ENCODE data around the gene STAT3. TPM values are rescaled to one million over a fixed set of nuclear protein-coding genes. Genes with fewer than 3 reads are reported as not detected.

Gene STAT3
- total and polyA plus RNA-seq, 2 donors (not counting 1 experiment from before 2014, with no cell fraction given), result 50.1 to 140 TPM

DNA sequence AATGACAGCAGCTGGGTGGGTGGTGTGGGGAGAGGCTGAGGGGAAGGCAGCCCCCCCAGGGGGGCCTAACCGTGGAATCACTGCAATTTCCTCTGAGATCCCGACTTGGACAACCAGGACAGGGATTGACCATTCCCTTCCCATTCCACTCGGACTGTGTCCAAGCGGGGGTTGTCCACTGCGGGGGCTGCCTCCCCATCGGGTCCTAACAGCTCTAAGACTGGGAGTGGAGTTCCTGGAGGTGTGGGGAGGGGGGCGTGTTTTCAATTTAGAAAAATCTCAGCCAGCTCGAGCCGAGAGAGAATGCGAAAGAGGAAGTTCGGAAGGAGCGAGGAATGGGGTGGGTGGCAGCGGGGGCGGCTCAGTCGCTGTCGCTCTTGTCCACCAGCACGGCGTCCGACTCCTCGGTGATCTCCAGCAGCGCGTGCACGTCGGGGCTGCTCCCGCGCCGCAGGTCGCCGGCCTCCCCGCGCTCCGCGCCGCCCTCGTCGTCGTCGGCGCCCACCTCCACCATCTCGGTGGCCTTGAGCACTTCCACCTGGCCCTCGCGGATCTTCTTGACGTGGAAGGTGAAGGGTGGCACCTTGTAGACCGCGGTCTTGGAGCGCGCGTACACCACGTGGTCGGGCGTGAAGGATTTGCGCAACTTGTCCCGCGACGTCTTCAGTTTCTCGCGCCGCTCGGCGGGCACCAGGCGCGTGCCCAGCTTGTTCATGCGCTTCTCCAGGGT is 16.2 kb upstream of the STAT3 start:
- no peak overlapping the region for H2AFZ ChIP-seq (ENCODE audit: insufficient read depth, low read depth, low read length, poor library complexity, severe bottlenecking)
- POLR2A ChIA-PET, result no interaction called here
- no peak overlapping the region for H3K27ac Mint-ChIP-seq

DNA sequence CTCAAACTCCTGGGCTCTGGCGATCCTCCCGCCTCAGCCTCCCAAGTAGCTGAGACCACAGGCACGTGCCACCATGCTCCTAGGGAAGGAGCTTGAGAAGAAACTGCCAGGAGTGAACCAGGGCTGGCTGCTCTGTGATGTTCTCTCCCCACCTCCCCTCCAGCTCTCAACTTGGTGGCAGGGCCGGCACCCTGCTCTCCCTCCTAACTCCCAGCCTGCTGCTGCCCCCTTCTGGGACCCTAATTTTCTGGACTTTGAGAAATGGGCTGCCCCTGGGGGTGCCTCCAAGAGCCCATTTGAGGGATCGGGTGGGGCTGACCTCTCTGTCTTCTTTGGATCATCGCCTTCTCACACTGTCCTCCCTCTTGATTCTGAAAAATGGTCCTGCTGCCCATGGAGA is 14.9 kb upstream of the STAT3 start:
- Histone ChIP-seq H2AFZ (ENCODE audit: insufficient read depth, low read depth, low read length, poor library complexity, severe bottlenecking) (no peak overlapping the region), H3K4me2 (replicated peaks; ENCODE audit: low read depth, low read length, poor library complexity, severe bottlenecking) (no peak overlapping the region), H3K4me1 (ENCODE audit: control insufficient read depth in 2 of 2, insufficient read depth in 2 of 2, low read length in 2 of 2) (peaks cover 2 to 16% of the 10 kb centered on the region in 2 donors), H4K20me1 (ENCODE audit: control insufficient read depth, insufficient read depth, low read length, poor library complexity, severe bottlenecking) (no peaks in the 10 kb centered on the region), H3K27ac (ENCODE audit: low read length in 2 of 2) (no peak overlapping the region), H3K9ac (ENCODE audit: low read length) (no peak overlapping the region), H3K79me2 (ENCODE audit: control insufficient read depth, insufficient read depth, low read length) (no peaks in the 10 kb centered on the region), H3K36me3 (replicated peaks in 1 of 2; ENCODE audit: control extremely low read depth in 1 of 2, control insufficient read depth in 1 of 2, extremely low read depth in 1 of 2, insufficient read depth in 2 of 2, low read length in 1 of 2) (no peaks in the 10 kb centered on the region), H3K9me3 (ENCODE audit: control extremely low read depth in 1 of 3, control insufficient read depth in 2 of 3, insufficient read depth in 1 of 3, low read length in 2 of 3) (no peaks in the 10 kb centered on the region), H3K4me3 (ENCODE audit: control extremely low read depth in 1 of 5, extremely low read depth in 1 of 5, insufficient read depth in 1 of 5, low read depth in 2 of 5, low read length in 4 of 5) (no peak overlapping the region), H3K27me3 (replicated peaks in 1 of 4; ENCODE audit: control extremely low read depth in 1 of 4, control insufficient read depth in 3 of 4, insufficient read depth in 4 of 4, low read length in 3 of 4) (peaks cover 0 to 10% (median 0%) of the 10 kb centered on the region in 4 experiments)
- Mint-ChIP-seq H3K9me3 (ENCODE audit: insufficient read depth) (no peaks in the 10 kb centered on the region), H3K27me3 (no peaks in the 10 kb centered on the region), H3K27ac (no peak overlapping the region), H3K4me3 (no peak overlapping the region), H3K4me1 (peaks cover 13% of the 10 kb centered on the region)
- ATAC-seq (ENCODE audit: low read depth) (no peak), DNase-seq (peak; percentile 40)
- ChIA-PET POLR2A (interaction anchor here (0.5 kb wide), 1 partner anchor 1667 kb away, joined by 3 read pairs; no protein-coding TSS in a partner anchor), CTCF (interaction anchor here (0.5 to 10.7 kb wide), 13 partner anchors 10 to 136 kb away, joined by 3 to 546 read pairs (median 4); partner anchors contain the start of genes CAVIN1 and STAT3)
- TF ChIP-seq, protein P1, sequence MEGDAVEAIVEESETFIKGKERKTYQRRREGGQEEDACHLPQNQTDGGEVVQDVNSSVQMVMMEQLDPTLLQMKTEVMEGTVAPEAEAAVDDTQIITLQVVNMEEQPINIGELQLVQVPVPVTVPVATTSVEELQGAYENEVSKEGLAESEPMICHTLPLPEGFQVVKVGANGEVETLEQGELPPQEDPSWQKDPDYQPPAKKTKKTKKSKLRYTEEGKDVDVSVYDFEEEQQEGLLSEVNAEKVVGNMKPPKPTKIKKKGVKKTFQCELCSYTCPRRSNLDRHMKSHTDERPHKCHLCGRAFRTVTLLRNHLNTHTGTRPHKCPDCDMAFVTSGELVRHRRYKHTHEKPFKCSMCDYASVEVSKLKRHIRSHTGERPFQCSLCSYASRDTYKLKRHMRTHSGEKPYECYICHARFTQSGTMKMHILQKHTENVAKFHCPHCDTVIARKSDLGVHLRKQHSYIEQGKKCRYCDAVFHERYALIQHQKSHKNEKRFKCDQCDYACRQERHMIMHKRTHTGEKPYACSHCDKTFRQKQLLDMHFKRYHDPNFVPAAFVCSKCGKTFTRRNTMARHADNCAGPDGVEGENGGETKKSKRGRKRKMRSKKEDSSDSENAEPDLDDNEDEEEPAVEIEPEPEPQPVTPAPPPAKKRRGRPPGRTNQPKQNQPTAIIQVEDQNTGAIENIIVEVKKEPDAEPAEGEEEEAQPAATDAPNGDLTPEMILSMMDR (IDR thresholded peaks at IDR 0.05), result no peak
- no peak for TF ChIP-seq EZH2 (IDR thresholded peaks at IDR 0.05; ENCODE audit: borderline replicate concordance, insufficient read depth, low read depth, low read length, poor library complexity, severe bottlenecking)
- intact Hi-C loops (cut with micrococcal nuclease), result no loop called here
- WGBS (ENCODE audit: insufficient coverage), result 93% methylated on average over 3 of the region's 6 CpGs

More for the DNA sequence above, 16.2 kb upstream of the STAT3 start:
- DNase-seq, result no peak
- peaks cover 2 to 16% of the 10 kb centered on the region in 2 donors for H3K4me1 ChIP-seq (ENCODE audit: control insufficient read depth in 2 of 2, insufficient read depth in 2 of 2, low read length in 2 of 2)
- H3K36me3 ChIP-seq (replicated peaks in 1 of 2; ENCODE audit: control extremely low read depth in 1 of 2, control insufficient read depth in 1 of 2, extremely low read depth in 1 of 2, insufficient read depth in 2 of 2, low read length in 1 of 2), result no peaks in the 10 kb centered on the region
- no peak overlapping the region for H3K4me3 Mint-ChIP-seq
- no peaks in the 10 kb centered on the region for H3K9me3 Mint-ChIP-seq (ENCODE audit: insufficient read depth)
- H3K27ac ChIP-seq (ENCODE audit: low read length in 2 of 2), result no peak overlapping the region
- no peak for TF ChIP-seq EZH2 (IDR thresholded peaks at IDR 0.05; ENCODE audit: borderline replicate concordance, insufficient read depth, low read depth, low read length, poor library complexity, severe bottlenecking)
- TF ChIP-seq, protein P1 (IDR thresholded peaks at IDR 0.05), result no peak
- H3K4me1 Mint-ChIP-seq, result peaks cover 13% of the 10 kb centered on the region
- H3K27me3 ChIP-seq (replicated peaks in 1 of 4; ENCODE audit: control extremely low read depth in 1 of 4, control insufficient read depth in 3 of 4, insufficient read depth in 4 of 4, low read length in 3 of 4), result peaks cover 0 to 10% (median 0%) of the 10 kb centered on the region in 4 experiments
- no peaks in the 10 kb centered on the region for H3K9me3 ChIP-seq (ENCODE audit: control extremely low read depth in 1 of 3, control insufficient read depth in 2 of 3, insufficient read depth in 1 of 3, low read length in 2 of 3)
- 96% methylated on average over 60 of the region's 63 CpGs for WGBS (ENCODE audit: insufficient coverage)
- H4K20me1 ChIP-seq (ENCODE audit: control insufficient read depth, insufficient read depth, low read length, poor library complexity, severe bottlenecking), result no peaks in the 10 kb centered on the region
- no peaks in the 10 kb centered on the region for H3K79me2 ChIP-seq (ENCODE audit: control insufficient read depth, insufficient read depth, low read length)
- no peak overlapping the region for H3K9ac ChIP-seq (ENCODE audit: low read length)
- H3K4me2 ChIP-seq (replicated peaks; ENCODE audit: low read depth, low read length, poor library complexity, severe bottlenecking), result no peak overlapping the region
- H3K27me3 Mint-ChIP-seq, result no peaks in the 10 kb centered on the region
- ATAC-seq (ENCODE audit: low read depth), result no peak
- no peak overlapping the region for H3K4me3 ChIP-seq (ENCODE audit: control extremely low read depth in 1 of 5, extremely low read depth in 1 of 5, insufficient read depth in 1 of 5, low read depth in 2 of 5, low read length in 4 of 5)
- CTCF ChIA-PET, result interaction anchor here (1.3 to 10.7 kb wide), 9 partner anchors 11 to 276 kb away, joined by 3 to 546 read pairs (median 9); partner anchors contain the start of genes CAVIN1 and STAT3
- intact Hi-C loops (cut with micrococcal nuclease), result loop anchor here (5.0 kb wide), 1 partner anchor 113 kb away; no protein-coding TSS in a partner anchor

Measured in B cell (primary cell).